ENCODE measurements around the gene MIGA2.

MIGA2 gene

DNA sequence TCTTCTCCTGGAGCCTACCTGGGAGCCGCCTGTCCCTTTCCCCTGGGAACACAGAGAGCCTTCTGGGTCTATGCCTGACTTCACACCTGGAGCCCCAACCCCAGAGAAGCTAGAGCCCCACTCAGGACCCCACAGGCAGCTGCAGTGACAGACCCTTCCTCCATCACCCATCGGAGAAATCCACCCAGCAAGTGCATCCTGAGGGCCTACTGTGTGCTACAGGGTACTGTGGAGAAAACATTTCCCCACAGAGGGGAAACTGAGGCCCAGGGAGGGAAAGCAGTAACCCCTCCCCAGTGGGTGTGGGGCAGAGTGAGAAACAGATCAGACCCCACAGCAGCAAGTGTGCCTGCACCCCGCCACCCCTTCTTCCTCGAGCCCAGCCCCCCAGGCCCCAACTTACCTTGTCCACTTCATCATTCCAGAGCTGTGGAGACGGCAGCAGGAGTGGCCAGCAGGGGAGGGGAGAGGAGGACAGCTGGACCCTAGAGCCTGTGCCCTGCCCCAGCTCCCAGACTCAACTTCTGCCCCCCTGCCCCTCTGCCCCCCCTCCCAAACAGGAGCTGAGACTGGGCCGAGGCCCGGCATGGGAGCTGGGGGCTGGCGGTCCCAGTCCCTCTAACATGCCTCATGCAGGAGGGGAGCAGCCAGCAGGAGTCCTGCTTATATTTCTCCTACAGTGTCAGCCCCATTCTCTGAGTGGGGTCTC is 26.0 kb upstream of the MIGA2 start:
- Histone ChIP-seq H3K27me3 (ENCODE audit: control insufficient read depth, insufficient read depth, low read length) (no peaks in the 10 kb centered on the region), H3K27ac (no peak overlapping the region), H3K36me3 (ENCODE audit: control insufficient read depth, insufficient read depth, low read length) (no peaks in the 10 kb centered on the region), H3K4me2 (ENCODE audit: low read length) (no peak overlapping the region), H3K4me3 (ENCODE audit: low read depth, low read length) (no peak overlapping the region), H3K79me2 (peaks cover 17% of the 10 kb centered on the region), H3K4me1 (no peaks in the 10 kb centered on the region), H2AFZ (no peak overlapping the region), H3K9me3 (ENCODE audit: control insufficient read depth, low read length) (no peaks in the 10 kb centered on the region), H3K9ac (no peak overlapping the region)
- TF ChIP-seq, protein P1, sequence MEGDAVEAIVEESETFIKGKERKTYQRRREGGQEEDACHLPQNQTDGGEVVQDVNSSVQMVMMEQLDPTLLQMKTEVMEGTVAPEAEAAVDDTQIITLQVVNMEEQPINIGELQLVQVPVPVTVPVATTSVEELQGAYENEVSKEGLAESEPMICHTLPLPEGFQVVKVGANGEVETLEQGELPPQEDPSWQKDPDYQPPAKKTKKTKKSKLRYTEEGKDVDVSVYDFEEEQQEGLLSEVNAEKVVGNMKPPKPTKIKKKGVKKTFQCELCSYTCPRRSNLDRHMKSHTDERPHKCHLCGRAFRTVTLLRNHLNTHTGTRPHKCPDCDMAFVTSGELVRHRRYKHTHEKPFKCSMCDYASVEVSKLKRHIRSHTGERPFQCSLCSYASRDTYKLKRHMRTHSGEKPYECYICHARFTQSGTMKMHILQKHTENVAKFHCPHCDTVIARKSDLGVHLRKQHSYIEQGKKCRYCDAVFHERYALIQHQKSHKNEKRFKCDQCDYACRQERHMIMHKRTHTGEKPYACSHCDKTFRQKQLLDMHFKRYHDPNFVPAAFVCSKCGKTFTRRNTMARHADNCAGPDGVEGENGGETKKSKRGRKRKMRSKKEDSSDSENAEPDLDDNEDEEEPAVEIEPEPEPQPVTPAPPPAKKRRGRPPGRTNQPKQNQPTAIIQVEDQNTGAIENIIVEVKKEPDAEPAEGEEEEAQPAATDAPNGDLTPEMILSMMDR (IDR thresholded peaks at IDR 0.05), result no peak

DNA sequence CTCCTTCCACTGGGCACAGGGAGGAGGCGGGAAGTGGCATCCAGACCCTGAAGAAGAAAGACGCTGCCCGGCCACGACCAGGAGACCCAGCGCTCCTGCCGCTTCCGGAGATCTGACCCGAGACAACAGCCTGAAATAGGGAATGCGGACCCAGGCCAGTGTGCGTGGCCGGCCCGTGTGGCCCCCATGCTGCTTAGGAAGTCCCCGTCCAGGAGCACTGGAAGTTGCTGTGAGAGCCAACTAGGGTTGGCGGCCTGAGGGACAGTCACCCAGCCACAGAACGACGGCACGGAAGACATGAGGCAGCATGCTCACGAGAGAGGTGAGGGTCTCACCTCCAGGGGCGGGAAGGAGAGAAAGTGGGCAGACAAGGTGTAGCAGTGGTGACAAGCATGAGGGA is 25.3 kb upstream of the MIGA2 start:
- Histone ChIP-seq H3K27me3 (ENCODE audit: control insufficient read depth, insufficient read depth, low read length) (no peaks in the 10 kb centered on the region), H3K79me2 (peaks cover 17% of the 10 kb centered on the region), H3K9ac (no peak overlapping the region), H3K4me1 (no peaks in the 10 kb centered on the region), H3K36me3 (ENCODE audit: control insufficient read depth, insufficient read depth, low read length) (no peaks in the 10 kb centered on the region), H3K4me2 (ENCODE audit: low read length) (no peak overlapping the region), H3K9me3 (ENCODE audit: control insufficient read depth, low read length) (no peaks in the 10 kb centered on the region), H2AFZ (no peak overlapping the region), H3K4me3 (ENCODE audit: low read depth, low read length) (no peak overlapping the region), H3K27ac (no peak overlapping the region)
- TF ChIP-seq, protein P1 (IDR thresholded peaks at IDR 0.05), result no peak

DNA sequence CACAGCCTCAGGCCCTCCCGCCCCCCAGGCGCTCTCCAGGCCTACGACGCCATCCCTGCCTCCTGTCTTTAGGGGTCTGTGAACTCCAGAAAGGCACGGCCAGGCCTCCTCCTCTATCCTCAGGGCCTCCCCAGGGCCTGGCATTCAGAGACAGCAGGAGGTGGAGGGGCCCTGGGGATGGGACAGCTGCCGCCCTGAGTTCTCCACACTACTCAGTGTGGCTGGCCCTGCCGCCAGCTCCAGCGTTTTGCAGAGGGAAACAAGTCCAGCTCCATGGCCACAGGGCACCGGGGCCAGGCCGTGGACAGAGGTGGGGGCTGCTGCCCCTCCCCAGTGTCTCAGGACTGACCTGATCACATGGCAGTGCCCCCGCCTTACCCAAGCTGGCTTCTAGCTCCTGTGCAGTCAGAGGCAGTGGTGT is 24.7 kb upstream of the MIGA2 start:
- TF ChIP-seq, protein P1 (IDR thresholded peaks at IDR 0.05), result no peak
- H3K9me3 ChIP-seq (ENCODE audit: control insufficient read depth, low read length), result no peaks in the 10 kb centered on the region
- no peak overlapping the region for H3K4me2 ChIP-seq (ENCODE audit: low read length)
- no peak overlapping the region for H3K27ac ChIP-seq
- no peaks in the 10 kb centered on the region for H3K36me3 ChIP-seq (ENCODE audit: control insufficient read depth, insufficient read depth, low read length)
- peaks cover 17% of the 10 kb centered on the region for H3K79me2 ChIP-seq
- no peak overlapping the region for H2AFZ ChIP-seq
- no peak overlapping the region for H3K4me3 ChIP-seq (ENCODE audit: low read depth, low read length)
- H3K4me1 ChIP-seq, result no peaks in the 10 kb centered on the region
- H3K9ac ChIP-seq, result no peak overlapping the region
- no peaks in the 10 kb centered on the region for H3K27me3 ChIP-seq (ENCODE audit: control insufficient read depth, insufficient read depth, low read length)

DNA sequence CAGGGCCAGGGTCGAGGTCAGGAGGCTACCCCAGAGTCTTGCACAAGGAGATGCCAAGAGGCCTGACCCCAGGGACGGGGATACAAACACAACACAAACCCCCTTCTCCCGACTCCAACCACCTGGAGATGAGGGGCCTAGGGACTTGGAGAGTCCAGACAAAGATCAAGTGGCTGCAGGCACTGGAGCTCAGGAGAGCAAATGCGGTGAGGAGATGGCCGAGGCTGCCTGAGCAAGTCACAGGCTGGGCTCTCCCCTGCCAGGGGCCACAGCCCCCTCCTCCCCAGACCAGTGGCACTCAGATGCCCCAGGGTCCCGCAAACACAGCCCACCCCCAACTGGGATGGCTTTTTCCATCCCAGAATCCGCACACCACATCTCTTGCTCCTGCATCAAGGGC is 24.1 kb upstream of the MIGA2 start:
- Histone ChIP-seq H3K79me2 (peaks cover 17% of the 10 kb centered on the region), H3K36me3 (ENCODE audit: control insufficient read depth, insufficient read depth, low read length) (no peaks in the 10 kb centered on the region), H3K27me3 (ENCODE audit: control insufficient read depth, insufficient read depth, low read length) (no peaks in the 10 kb centered on the region), H2AFZ (no peak overlapping the region), H3K4me3 (ENCODE audit: low read depth, low read length) (no peak overlapping the region), H3K9ac (no peak overlapping the region), H3K27ac (no peak overlapping the region), H3K4me1 (no peaks in the 10 kb centered on the region), H3K4me2 (ENCODE audit: low read length) (no peak overlapping the region), H3K9me3 (ENCODE audit: control insufficient read depth, low read length) (no peaks in the 10 kb centered on the region)
- TF ChIP-seq, protein P1 (IDR thresholded peaks at IDR 0.05), result no peak

DNA sequence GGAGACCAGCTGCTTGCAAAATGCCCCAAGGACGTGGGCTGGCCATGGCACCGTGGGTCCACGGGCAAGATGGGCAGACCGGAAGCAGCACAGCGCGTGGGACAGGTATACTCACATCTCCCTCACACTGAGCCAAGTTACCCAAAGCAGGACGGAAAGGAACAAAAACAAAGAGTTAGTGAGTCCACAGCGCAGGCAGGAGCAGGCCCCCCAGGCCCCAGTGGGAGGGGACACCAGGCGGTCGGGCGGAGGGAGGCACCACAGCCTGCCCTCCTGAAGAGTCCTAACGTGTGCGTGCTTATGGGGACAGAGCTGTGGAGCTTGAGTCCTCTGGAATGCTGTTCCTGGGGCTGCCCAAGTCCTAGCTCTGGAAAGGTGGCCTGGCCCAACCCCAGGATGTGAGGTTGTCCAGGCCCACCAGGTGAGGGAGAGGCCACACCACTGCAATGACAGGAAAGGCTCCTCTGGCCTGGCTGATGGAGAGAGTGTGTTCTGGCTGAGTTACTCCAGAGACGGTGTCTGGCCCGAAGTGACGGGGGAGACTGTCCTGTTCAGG is 23.5 kb upstream of the MIGA2 start:
- Histone ChIP-seq H3K4me1 (no peaks in the 10 kb centered on the region), H3K79me2 (peaks cover 17% of the 10 kb centered on the region), H3K9me3 (ENCODE audit: control insufficient read depth, low read length) (no peaks in the 10 kb centered on the region), H2AFZ (no peak overlapping the region), H3K36me3 (ENCODE audit: control insufficient read depth, insufficient read depth, low read length) (no peaks in the 10 kb centered on the region), H3K4me2 (ENCODE audit: low read length) (no peak overlapping the region), H3K9ac (no peak overlapping the region), H3K27ac (no peak overlapping the region), H3K27me3 (ENCODE audit: control insufficient read depth, insufficient read depth, low read length) (no peaks in the 10 kb centered on the region), H3K4me3 (ENCODE audit: low read depth, low read length) (no peak overlapping the region)
- TF ChIP-seq, protein P1 (IDR thresholded peaks at IDR 0.05), result no peak
